Brain microvascular endothelial cell (primary cell): ENCODE measurements around the gene CAPS2.

ENCODE experiments used
- DNase-seq: peaks from one replicate; pipeline ENCODE4 v3.0.0-alpha.2; 2020
- H3K27ac ChIP-seq: fragments of 250-450 bp; sonication (Bioruptor Pico); 2 replicates; pipeline ENCODE4 v1.5.1; 2020; ENCODE audit warnings: mild to moderate bottlenecking, moderate library complexity
- H3K27me3 ChIP-seq: fragments of 250-450 bp; sonication (Bioruptor Pico); replicated peaks from 2 replicates; pipeline ENCODE4 v1.5.1; 2020; ENCODE audit warnings: mild to moderate bottlenecking
- H3K36me3 ChIP-seq: fragments of 250-450 bp; sonication (Bioruptor Pico); replicated peaks from 2 replicates; pipeline ENCODE4 v1.5.1; 2020; ENCODE audit warnings: mild to moderate bottlenecking
- H3K4me3 ChIP-seq: 2 replicates; pipeline ENCODE4 v1.5.1; 2011; ENCODE audit warnings: low read depth, mild to moderate bottlenecking, control low read depth, low read length, moderate library complexity
- CTCF ChIP-seq: IDR thresholded peaks from 2 replicates; pipeline ENCODE4 v1.5.1; 2011; ENCODE audit warnings: low read depth, mild to moderate bottlenecking, moderate library complexity, low read length, control low read depth, inconsistent platforms; ENCODE audit errors: missing control alignments
- in situ Hi-C: cut with HindIII; loops from 2 replicates; pipeline ENCODE4 v1.10.0; 2017; ENCODE audit warnings: low sequenced_read_pairs, low pct_ligation_motif_present

Gene CAPS2

GRCh38 chr12:75291014-75291413 lies 39.1 kb downstream of the CAPS2 start:
- DNase-seq = no peak
- no peaks in the 10 kb centered on the region for H3K27me3 ChIP-seq
- TF ChIP-seq CTCF = no peak
- no peak overlapping the region for H3K4me3 ChIP-seq
- no peak overlapping the region for H3K27ac ChIP-seq
- in situ Hi-C loops = no loop called here
- H3K36me3 ChIP-seq = no peaks in the 10 kb centered on the region

- in situ Hi-C loops = no loop called here
Measured at GRCh38 chr12:75289753-75290152, 40.4 kb downstream of the CAPS2 start.

GRCh38 chr12:75288860-75289259 lies 41.3 kb downstream of the CAPS2 start:
- Histone ChIP-seq H3K4me3 (no peak overlapping the region), H3K27ac (no peak overlapping the region), H3K36me3 (no peaks in the 10 kb centered on the region), H3K27me3 (no peaks in the 10 kb centered on the region)
- TF ChIP-seq CTCF = no peak
- DNase-seq = no peak
- in situ Hi-C loops = no loop called here

More at GRCh38 chr12:75289753-75290152, 40.4 kb downstream of the CAPS2 start:
- H3K27me3 ChIP-seq = no peaks in the 10 kb centered on the region
- DNase-seq = no peak
- no peak overlapping the region for H3K4me3 ChIP-seq
- no peak overlapping the region for H3K27ac ChIP-seq
- no peak for TF ChIP-seq CTCF
- H3K36me3 ChIP-seq = no peaks in the 10 kb centered on the region

GRCh38 chr12:75275702-75276101 lies 54.4 kb downstream of the CAPS2 start:
- H3K36me3 ChIP-seq = no peaks in the 10 kb centered on the region
- no peaks in the 10 kb centered on the region for H3K27me3 ChIP-seq
- H3K27ac ChIP-seq = no peak overlapping the region
- no peak for TF ChIP-seq CTCF
- no peak for DNase-seq
- no peak overlapping the region for H3K4me3 ChIP-seq
- in situ Hi-C loops = no loop called here

- Histone ChIP-seq H3K27me3 (no peaks in the 10 kb centered on the region), H3K36me3 (no peaks in the 10 kb centered on the region), H3K27ac (no peak overlapping the region), H3K4me3 (no peak overlapping the region)
- in situ Hi-C loops = no loop called here
- TF ChIP-seq CTCF = no peak
- DNase-seq = no peak
Measured at GRCh38 chr12:75271576-75271975, 58.5 kb downstream of the CAPS2 start.

- no peak overlapping the region for H3K4me3 ChIP-seq
- DNase-seq = no peak
- no peak overlapping the region for H3K27ac ChIP-seq
- H3K27me3 ChIP-seq = no peaks in the 10 kb centered on the region
- in situ Hi-C loops = no loop called here
- TF ChIP-seq CTCF = no peak
- H3K36me3 ChIP-seq = no peaks in the 10 kb centered on the region
Measured at GRCh38 chr12:75270157-75270556, 60.0 kb downstream of the CAPS2 start.
